HG02981 (cell line): Measurements from ENCODE around the gene DAB2.
A peak's percentile ranks its signal among the peaks of the same experiment; 100 is the strongest.

Experiments
- ATAC-seq: cut with Tn5 transposase; IDR thresholded peaks from one replicate; pipeline ENCODE4 v1.9.1; 2021; ENCODE audit warnings: mild to moderate bottlenecking, moderate library complexity; ENCODE audit not compliant: unreplicated experiment

The DAB2 gene

GRCh38 chr5:39424736-39425637 is at the start of gene DAB2:
Gene DAB2 (minus strand): TSS chr5:39424980. CDS start chr5:39394320, 30,660 bp downstream.
- ATAC-seq, result no peak

- no peak for ATAC-seq
Observed at GRCh38 chr5:39473156-39473775, 48.5 kb upstream of the DAB2 start.

- no peak for ATAC-seq
Observed at GRCh38 chr5:39471836-39472508, 47.2 kb upstream of the DAB2 start.

DNA sequence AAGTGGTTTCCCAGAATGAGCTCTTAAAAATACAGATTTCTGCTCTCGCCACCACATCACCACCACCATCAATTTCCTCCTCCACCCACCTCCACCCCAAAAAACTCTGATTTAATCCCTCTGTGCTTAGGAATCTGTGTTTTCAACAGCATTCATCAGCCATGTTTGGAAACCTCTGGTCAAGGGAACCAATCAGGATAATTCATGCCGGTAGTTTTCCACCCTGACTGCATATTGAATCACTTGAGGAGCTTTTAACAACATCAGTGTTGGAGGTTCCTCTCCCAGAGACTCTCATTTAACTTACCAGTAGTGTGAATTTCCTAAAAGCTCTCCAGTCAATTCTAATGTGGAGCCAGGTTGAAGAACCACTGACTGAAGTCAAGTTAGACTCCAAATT is 46.0 kb upstream of the DAB2 start:
- ATAC-seq, result no peak

- ATAC-seq, result no peak
Observed at GRCh38 chr5:39469777-39470415, 45.1 kb upstream of the DAB2 start.

GRCh38 chr5:39469176-39469575 is 44.4 kb upstream of the DAB2 start:
- no peak for ATAC-seq

DNA sequence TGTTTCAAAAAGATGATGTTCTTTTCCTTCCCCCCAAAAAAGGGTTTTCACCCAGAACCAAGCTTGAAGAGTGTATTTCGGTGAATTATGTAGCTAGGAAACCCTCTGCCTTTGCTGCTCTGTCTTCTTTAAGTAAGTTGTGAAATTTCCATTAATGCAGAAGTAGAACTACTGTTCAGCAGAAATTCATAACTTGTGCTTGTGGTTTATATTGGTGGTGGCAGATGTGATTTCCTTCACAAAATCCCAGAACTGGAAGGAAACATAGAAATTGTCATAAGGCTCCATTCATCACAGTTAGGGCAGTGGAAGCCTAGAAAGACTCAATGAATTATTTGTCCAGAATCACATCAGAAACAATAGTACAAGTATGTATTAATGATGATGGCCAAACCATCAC is 42.1 kb upstream of the DAB2 start:
- no peak for ATAC-seq

- ATAC-seq, result no peak
Observed at GRCh38 chr5:39465843-39466242, 41.1 kb upstream of the DAB2 start.

GRCh38 chr5:39465097-39465496 is 40.3 kb upstream of the DAB2 start:
- ATAC-seq, result no peak

- ATAC-seq, result no peak
Observed at GRCh38 chr5:39464088-39464487, 39.3 kb upstream of the DAB2 start.

- ATAC-seq, result no peak
Observed at GRCh38 chr5:39462211-39462610, 37.4 kb upstream of the DAB2 start.

GRCh38 chr5:39461007-39461682 is 36.4 kb upstream of the DAB2 start:
- peak; percentile 96 for ATAC-seq

DNA sequence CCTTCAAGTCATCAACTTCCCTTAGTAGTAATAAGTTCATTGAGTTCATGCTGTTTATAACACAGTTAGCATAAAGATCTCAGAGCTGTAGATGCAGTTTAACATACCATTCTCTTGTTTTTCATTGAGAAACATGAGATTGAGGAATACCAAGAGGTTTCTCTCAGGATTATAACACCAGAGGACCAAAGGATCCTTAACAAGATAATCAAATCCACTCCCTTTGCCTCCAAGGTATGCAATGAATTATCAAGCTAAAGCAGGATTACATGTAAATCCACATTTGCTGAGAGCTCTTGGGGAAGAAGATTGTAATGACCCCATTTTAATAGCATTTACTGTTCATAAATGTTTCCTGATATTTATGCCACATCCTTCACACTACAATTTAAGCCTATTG is 35.1 kb upstream of the DAB2 start:
- ATAC-seq, result no peak

GRCh38 chr5:39459071-39459470 is 34.3 kb upstream of the DAB2 start:
- ATAC-seq, result no peak

DNA sequence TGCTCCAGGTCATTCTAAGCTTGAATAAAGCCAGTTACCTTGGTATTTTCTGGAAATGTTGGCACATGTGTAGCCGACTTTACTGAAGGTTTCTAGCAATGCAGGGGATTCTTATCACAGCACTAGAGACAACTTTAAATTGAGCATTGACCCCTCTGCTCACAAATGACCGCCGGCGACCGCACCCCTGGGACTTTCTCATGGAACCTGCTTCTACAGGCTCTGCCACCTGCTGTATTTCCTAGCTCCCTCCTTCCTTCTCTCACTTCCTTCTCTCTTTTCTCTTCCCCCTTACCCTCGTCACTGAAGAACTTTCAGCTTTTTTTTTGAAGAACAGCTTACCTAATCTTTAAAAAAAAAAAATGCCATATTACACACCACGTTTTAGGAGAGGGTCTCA is 30.9 kb upstream of the DAB2 start:
- no peak for ATAC-seq

DNA sequence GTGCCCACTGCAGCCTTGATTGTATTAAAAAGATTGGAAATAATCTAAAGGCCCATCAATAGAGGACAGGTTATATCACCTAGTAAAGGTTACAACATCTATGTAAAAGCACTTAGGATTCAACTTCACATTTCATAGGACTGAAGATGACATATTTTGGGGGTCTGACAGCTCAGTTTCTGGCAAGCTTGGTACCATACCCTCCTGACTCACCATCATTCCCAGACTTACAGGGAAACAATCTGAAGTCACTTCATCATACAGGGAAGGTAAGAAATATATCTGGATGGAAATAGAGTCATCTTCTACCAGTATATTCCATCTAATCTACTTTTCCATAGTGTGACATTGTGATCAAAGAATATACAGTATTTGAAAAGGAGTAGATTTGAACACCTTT is 28.8 kb upstream of the DAB2 start:
- no peak for ATAC-seq

DNA sequence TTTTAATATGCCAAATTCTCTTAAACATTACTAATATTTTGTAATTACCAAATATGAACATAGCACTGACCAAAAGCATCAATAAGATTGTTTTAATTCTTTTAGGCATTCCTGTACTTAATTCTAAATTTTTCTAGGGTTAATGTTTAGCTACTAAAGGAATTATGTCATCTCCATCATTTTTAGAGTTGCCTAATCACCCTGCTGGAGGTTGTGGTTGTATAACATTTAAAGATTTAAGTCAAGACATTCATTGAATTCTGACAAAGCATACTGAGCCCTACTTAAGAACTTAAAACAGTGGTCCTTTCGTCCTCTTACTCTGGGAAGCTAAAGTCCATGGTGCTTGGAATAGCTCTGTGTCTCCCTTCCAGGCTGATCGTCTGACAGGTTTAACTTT is 28.1 kb upstream of the DAB2 start:
- ATAC-seq, result no peak

GRCh38 chr5:39451276-39451941 is 26.6 kb upstream of the DAB2 start:
- ATAC-seq, result no peak

GRCh38 chr5:39450487-39450886 is 25.7 kb upstream of the DAB2 start:
- ATAC-seq, result no peak

DNA sequence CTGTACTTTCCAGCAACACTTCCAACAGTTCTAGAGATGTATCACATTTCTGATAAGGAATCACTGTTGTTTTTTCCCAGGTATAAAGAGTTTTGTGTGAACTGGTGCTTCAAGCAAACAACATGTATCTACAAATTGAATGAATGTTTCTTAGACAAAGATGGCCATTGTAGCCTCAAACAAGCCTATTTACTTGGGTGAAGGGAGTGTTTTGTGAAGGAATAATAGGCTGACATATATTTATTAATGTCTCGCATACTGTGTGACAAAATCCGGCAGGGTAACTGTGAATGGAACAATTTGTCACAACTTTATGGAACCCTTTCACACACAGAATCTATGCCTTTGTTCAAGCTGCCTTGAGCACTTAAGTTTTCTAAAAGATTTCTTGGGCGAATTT is 24.8 kb upstream of the DAB2 start:
- ATAC-seq, result no peak
